HS-5 (cell line): ENCODE data around the gene PTPRA.
"Not testable (repeated sequence)": the region's sequence is repeated elsewhere in the genome, so short reads cannot be mapped to it uniquely, and the experiment has no call there.

ENCODE experiments used
- DNase-seq: peaks from one replicate; pipeline ENCODE4 v3.0.0-alpha.2; 2012; ENCODE audit warnings: low read depth

PTPRA gene

DNA sequence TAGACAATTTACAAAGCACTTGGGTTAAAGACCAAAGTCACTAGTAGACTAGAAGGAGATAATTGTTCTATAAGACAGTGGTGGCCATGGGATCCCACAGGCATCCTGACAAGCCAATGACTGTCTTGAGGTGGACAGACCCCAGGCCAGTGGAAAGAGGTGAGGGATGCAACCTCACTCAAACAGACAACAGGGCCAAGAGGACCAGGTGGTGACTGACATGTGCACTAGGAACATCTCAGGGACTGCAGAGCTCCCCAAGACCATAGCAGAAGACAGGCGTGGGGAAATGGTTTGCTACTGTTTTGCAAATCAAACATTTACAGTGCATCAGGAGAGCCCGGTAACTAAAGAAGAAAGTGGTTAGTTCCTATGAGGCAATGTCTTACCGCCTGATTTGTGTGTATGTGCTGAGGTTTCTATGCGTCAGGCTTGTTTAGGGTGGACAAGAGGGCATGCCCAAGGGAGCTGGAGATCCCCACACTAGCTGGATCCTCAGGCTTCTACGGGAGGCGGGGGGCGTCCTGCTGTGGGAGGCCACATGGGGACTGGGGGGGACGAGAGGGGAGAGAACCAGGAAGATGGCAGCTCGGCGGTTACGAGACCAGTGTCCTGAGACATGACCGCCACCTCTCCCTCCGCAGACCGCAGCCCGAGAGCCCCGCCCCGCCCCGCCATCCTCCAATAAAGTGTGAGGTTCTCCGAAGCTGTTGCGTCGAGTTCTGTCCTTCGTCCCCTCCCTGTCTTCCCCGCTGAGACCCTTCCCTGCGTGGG is 171.9 kb downstream of the PTPRA start:
- no peak for DNase-seq

DNA sequence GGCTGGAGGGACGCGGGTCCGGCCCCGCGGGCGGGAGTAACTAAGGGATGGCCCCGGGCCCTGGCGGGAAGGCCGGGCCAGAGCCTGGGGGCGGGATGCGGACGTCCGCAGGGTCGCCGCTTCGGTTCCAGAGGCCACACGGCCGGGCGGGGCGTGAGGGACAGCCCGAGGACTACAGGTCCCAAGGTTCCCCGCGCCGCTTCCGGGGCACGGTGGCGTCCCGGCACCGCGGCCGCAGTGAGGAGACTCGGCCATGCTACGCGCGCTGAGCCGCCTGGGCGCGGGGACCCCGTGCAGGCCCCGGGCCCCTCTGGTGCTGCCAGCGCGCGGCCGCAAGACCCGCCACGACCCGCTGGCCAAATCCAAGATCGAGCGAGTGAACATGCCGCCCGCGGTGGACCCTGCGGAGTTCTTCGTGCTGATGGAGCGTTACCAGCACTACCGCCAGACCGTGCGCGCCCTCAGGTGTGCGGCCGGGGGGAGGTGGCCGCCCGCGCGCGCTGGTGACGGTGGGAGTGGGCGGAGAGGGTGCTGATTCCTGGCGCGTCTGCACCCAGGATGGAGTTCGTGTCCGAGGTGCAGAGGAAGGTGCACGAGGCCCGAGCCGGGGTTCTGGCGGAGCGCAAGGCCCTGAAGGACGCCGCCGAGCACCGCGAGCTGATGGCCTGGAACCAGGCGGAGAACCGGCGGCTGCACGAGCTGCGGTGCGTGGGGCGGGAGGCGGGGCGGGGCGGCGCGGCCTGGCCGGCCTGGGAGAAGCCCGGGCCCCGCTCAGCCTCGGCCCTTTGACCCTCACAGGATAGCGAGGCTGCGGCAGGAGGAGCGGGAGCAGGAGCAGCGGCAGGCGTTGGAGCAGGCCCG is 172.8 kb downstream of the PTPRA start, which contains the start of gene MRPS26:
TSS of gene MRPS26 (plus strand) at position 237 of the 861 bp plus-strand sequence. CDS start at position 254, 17 bp downstream.
- no peak for DNase-seq

DNA sequence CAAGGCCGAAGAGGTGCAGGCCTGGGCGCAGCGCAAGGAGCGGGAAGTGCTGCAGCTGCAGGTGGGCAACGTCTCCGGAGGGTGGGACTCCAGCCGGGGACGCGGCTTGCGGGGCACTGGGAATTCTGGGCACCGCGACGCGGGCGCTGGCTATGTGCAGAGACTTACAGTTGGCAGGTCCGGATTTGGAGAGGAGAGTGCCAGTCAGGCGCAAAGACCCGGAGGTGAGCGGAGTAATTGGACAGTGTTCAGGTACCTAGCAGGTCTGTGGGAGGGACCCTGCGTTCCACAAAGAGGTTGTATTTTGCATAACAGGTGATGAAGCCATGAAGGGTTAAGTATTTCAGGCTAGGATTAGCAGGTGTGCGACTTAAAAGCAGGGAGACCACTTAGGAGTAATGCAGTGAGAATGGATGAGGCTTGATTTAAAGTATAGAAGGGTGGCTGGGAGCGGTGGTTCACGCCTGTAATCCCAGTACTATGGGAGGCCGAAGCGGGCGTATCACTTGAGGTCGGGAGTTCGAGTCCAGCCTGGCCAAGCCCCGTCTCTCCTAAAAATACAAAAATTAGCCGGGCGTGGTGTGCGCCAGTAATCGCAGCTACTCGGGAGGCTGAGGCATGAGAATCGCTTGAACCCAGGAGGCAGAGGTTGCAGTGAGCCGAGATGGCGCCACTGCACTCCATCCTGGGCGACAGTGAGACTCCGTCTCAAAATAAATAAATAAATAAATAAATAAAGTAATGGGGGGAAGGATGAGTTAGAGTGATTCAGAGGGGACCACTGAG is 173.6 kb downstream of the PTPRA start:
- DNase-seq, result no peak

GRCh38 chr20:3047486-3048419 is 174.5 kb downstream of the PTPRA start:
- DNase-seq, result no peak

- DNase-seq, result no peak
Measured at GRCh38 chr20:3051385-3052019, 178.2 kb downstream of the PTPRA start.

GRCh38 chr20:3059489-3059888 is 186.2 kb downstream of the PTPRA start:
- DNase-seq, result no peak

DNA sequence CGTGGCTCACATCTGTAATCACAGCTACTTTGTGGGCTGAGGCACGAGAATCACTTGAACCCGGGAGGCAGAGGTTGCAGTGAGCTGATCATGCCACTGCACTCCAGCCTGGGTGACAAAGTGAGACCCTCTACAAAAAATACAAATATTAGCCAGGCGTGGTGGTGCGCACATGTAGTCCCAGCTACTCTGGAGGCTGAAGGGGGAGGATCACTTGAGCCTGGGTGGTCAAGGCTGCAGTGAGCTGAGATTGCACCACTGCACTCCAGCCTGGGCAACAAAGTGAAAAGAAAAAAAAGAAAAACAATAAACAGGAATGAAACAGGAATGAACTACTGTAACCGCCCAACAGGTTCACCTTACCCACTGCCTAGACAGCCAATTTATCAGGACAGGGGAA is 190.8 kb downstream of the PTPRA start:
- not testable (repeated sequence) for DNase-seq

GRCh38 chr20:3067139-3068014 is 194.1 kb downstream of the PTPRA start:
- DNase-seq, result no peak

GRCh38 chr20:3068075-3068474 is 194.8 kb downstream of the PTPRA start:
- DNase-seq, result no peak

DNA sequence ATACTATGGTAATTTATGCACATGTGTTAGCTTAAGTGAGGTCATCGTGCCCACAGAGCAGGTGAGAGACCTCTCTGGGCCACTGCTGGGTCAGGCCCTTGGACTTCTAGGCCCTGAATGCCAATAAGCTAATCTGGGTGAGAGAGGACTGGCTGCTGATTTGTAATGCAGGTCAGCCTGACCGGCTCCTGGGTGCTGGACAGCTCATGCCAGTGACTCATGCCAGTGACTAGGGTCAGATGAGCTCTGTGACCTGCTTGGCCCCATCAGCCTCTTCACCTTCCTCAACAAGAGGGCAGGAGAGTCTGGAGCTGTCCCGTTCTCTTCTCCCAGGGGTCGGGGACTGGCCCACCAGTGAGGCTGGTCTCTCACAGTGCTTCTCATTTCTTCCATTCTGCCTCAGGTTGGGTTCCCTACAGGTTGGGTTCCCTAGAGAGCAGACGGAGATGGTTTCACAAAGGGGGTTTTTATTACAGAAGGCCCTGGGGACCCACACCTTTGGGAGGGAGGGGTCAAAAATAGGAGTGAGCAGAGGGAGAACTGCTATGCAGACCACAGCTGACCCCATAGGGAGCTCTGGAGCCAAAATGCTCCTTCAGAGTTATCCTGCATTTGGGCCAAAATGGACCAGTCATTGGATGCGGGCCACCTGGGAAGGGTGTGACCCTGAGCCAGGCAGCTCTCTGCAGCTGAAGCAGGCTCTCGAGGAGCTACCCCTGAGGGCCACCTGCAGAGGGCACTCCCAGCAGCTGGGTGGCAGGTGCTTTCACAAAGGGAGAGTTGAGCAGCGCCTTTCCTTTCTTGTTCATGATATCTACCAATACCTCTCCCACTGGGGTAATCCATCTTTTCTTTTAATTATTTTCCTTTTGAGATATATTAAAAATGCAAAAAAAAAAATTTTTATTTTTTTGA is 196.0 kb downstream of the PTPRA start:
- no peak for DNase-seq

DNA sequence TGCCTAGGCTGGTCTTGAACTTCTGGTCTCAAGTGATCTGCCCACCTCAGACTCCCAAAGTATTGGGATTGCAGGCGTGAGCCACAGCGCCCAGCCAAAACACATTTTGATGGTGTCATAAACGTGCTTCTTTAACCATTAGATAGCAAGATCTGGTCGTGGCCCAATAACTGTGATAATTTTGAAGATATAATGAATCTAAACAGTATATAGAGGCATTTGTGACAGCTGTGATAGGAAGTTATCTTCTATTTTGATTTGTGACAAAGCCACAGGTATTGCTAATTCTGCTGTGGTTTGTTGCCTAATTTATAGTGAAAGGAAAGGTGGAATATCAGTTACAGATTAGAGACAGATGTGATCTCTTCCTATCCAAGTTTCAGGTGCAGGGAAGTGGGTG is 197.4 kb downstream of the PTPRA start:
- no peak for DNase-seq

DNA sequence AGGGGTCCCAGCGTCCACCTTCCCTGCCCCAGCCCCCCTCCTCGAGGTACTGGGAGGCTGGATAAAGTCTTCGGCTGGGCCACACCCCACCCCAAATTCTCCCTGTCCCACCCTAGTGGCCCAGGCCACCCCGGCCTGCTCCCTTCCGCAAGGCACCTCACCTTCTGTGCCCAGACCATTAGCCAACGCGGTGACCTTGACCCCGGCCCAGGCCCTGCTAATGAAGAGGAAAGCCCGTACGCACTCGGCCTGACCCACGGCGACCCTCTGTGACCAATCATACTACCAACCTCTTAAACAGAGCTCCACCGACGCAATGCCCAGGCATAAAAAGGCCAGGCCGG is 198.0 kb downstream of the PTPRA start:
- DNase-seq, result no peak

DNA sequence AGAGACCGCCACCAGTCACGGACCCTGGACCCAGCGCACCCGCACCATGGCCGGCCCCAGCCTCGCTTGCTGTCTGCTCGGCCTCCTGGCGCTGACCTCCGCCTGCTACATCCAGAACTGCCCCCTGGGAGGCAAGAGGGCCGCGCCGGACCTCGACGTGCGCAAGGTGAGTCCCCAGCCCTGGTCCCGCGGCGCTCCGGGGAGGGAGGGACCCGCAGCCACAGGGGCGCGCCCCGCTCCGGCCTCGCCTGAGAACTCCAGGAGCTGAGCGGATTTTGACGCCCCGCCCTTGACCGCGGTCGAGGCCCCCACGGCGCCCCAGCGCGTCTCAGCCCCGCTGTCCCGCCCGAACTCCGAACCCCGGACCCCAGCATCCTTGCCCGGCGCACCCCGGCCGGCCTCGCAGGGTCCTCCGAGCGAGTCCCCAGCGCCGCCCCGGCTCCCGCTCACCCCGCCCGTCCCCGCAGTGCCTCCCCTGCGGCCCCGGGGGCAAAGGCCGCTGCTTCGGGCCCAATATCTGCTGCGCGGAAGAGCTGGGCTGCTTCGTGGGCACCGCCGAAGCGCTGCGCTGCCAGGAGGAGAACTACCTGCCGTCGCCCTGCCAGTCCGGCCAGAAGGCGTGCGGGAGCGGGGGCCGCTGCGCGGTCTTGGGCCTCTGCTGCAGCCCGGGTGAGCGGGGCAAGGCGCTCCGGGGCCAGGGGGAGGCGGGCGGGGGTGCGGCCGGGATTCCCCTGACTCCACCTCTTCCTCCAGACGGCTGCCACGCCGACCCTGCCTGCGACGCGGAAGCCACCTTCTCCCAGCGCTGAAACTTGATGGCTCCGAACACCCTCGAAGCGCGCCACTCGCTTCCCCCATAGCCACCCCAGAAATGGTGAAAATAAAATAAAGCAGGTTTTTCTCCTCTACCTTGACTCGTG is 198.6 kb downstream of the PTPRA start, which contains the start of gene OXT:
TSS of gene OXT (plus strand) at position 11 of the 920 bp plus-strand sequence. CDS start at position 47, 36 bp downstream.
- no peak for DNase-seq

GRCh38 chr20:3072530-3073250 is 199.4 kb downstream of the PTPRA start:
- no peak for DNase-seq

DNA sequence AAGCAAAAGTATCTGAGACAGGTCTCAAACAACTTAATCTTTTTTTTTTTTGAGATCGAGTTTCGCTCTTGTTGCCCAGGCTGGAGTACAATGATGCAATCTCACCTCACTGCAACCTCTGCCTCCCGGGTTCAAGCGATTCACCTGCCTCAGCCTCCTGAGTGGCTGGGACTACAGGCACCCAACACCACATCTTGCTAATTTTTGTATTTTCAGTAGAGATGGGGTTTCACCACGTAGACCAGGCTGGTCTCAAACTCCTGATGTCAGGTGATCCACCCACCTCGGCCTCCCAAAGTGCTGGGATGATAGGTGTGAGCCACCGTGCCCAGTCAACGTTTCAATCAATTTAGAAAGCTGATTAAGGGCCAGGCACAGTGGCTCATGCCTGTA is 200.0 kb downstream of the PTPRA start:
- not testable (repeated sequence) for DNase-seq

GRCh38 chr20:3074812-3075211 is 201.5 kb downstream of the PTPRA start:
- no peak for DNase-seq

DNA sequence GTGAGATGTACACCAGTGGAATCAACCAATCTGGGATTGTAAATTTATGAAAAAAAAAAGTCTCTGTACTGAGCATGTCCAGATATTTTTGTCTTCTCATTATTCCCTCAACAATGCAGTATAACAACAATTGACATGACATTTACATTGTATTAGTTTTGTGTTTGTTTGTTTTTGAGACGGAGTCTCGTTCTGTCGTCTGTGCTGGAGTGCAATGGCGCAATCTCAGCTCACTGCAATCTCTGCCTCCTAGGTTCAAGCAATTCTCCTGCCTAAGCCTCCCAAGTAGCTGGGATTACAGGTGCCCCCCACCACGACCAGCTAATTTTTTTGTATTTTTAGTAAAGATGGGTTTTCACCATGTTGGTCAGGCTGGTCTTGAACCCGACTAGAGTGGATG is 202.0 kb downstream of the PTPRA start:
- DNase-seq, result not testable (repeated sequence)
